ENCODE measurements around the gene HTT-AS.

DNA sequence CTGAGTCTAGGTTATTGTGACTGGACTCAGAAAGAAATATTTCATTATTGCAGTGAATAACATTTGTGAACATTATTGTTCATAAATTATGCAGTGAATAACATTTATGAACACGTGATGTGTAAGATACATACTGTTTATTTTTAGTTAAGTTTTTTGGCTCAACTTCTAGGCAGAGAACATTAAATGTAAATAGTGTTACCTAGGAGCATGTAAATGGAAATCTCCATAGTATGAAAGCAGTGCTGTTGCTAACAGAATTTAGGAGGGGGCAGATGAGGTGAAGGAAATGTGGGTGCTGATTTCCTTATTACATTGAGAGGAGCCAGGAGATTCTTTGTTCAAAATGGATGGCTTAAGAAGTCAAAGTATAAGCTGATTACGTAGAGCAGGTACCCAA, 45.1 kb upstream of the HTT-AS start:
- TF ChIP-seq POLR2AphosphoS5 (IDR thresholded peaks at IDR 0.05) (no peak), POLR2A (IDR thresholded peaks at IDR 0.05) (no peak)
